GM23338 (cell line): ENCODE results near the gene SEC22A. TPM values are rescaled to one million over a fixed set of nuclear protein-coding genes. Genes with fewer than 3 reads are reported as not detected.

Experiments
- ATAC-seq: fragments of 200-7000 bp; cut with Tn5 transposase; 3 replicates; pipeline ENCODE4 v1.9.1; 2020
- DNase-seq: peaks from one replicate; pipeline ENCODE4 v3.0.0-alpha.2; 2015; ENCODE audit warnings: low spot score
- H2AFZ ChIP-seq: fragments of 200-600 bp; sonication (generic); 2 replicates; pipeline ENCODE4 v1.8.0; 2016; ENCODE audit warnings: antibody characterized with exemption, mild to moderate bottlenecking, moderate library complexity
- H3F3A ChIP-seq: fragments of 200-600 bp; sonication (generic); replicated peaks from 2 replicates; pipeline ENCODE4 v1.8.0; 2017; ENCODE audit warnings: antibody characterized with exemption, mixed run types, low read depth
- H3K27ac ChIP-seq: fragments of 200-600 bp; sonication (generic); 2 replicates; pipeline ENCODE4 v1.6.1; 2016; ENCODE audit warnings: low read depth
- H3K27me3 ChIP-seq: fragments of 200-600 bp; sonication (generic); 2 replicates; pipeline ENCODE4 v1.8.0; 2016; ENCODE audit warnings: mild to moderate bottlenecking, mixed run types, moderate library complexity; ENCODE audit not compliant: insufficient read depth
- H3K36me3 ChIP-seq: fragments of 200-600 bp; sonication (generic); 2 replicates; pipeline ENCODE4 v1.8.0; 2016; ENCODE audit warnings: mild to moderate bottlenecking; ENCODE audit not compliant: insufficient read depth
- H3K4me1 ChIP-seq: fragments of 200-600 bp; sonication (generic); 2 replicates; pipeline ENCODE4 v1.8.0; 2016; ENCODE audit warnings: mild to moderate bottlenecking, moderate library complexity; ENCODE audit not compliant: insufficient read depth
- H3K4me2 ChIP-seq: fragments of 200-600 bp; sonication (generic); 2 replicates; pipeline ENCODE4 v1.7.1; 2017; ENCODE audit warnings: mixed run types
- H3K4me3 ChIP-seq: fragments of 200-600 bp; sonication (generic); 2 replicates; pipeline ENCODE4 v1.6.1; 2016; ENCODE audit warnings: mixed run types
- H3K79me2 ChIP-seq: fragments of 200-600 bp; sonication (generic); replicated peaks from 2 replicates; pipeline ENCODE4 v1.8.0; 2017; ENCODE audit warnings: mild to moderate bottlenecking; ENCODE audit not compliant: insufficient read depth
- H3K9me2 ChIP-seq: fragments of 200-600 bp; sonication (generic); 2 replicates; pipeline ENCODE4 v1.8.0; 2017; ENCODE audit not compliant: insufficient read depth
- H4K20me1 ChIP-seq: fragments of 200-600 bp; sonication (generic); replicated peaks from 2 replicates; pipeline ENCODE4 v1.8.0; 2017; ENCODE audit warnings: mild to moderate bottlenecking; ENCODE audit not compliant: insufficient read depth
- H3K27ac Mint-ChIP-seq: 2 replicates; pipeline ENCODE4 v1.8.0; 2020; ENCODE audit warnings: inconsistent platforms, mild to moderate bottlenecking, moderate library complexity, mixed read lengths
- H3K27me3 Mint-ChIP-seq: 3 replicates; pipeline ENCODE4 v1.8.0; 2022; ENCODE audit warnings: low read depth, mild to moderate bottlenecking, moderate library complexity, mixed read lengths, inconsistent platforms; ENCODE audit not compliant: insufficient read depth, poor library complexity
- H3K36me3 Mint-ChIP-seq: 3 replicates; pipeline ENCODE4 v1.8.0; 2021; ENCODE audit warnings: low read depth, mild to moderate bottlenecking, inconsistent platforms, moderate library complexity, mixed read lengths
- H3K4me1 Mint-ChIP-seq: 3 replicates; pipeline ENCODE4 v1.8.0; 2020; ENCODE audit warnings: mild to moderate bottlenecking, inconsistent platforms, mixed read lengths
- H3K4me3 Mint-ChIP-seq: 3 replicates; pipeline ENCODE4 v1.8.0; 2021; ENCODE audit warnings: moderate library complexity, mild to moderate bottlenecking, inconsistent platforms, mixed read lengths
- H3K9me3 Mint-ChIP-seq: 3 replicates; pipeline ENCODE4 v1.8.0; 2020; ENCODE audit warnings: moderate library complexity, mild to moderate bottlenecking, inconsistent platforms, mixed read lengths
- JUNB ChIP-seq: IDR thresholded peaks from one replicate; pipeline ENCODE4 v1.6.1; 2016; ENCODE audit warnings: antibody characterized with exemption; ENCODE audit not compliant: unreplicated experiment
- POLR2AphosphoS5 ChIP-seq: IDR thresholded peaks from 2 replicates; pipeline ENCODE4 v1.6.1; 2016; ENCODE audit warnings: antibody characterized with exemption, low read depth
- ZNF114 ChIP-seq: fragments of 250-450 bp; sonication (Bioruptor Pico); IDR thresholded peaks from 2 replicates; pipeline ENCODE4 v1.5.0; 2020; ENCODE audit warnings: mild to moderate bottlenecking, moderate library complexity
- polyA plus RNA-seq: library from polyadenylated mRNA; unstranded; fragments of >200 nt; fragmentation: Nextera tagmentation; extraction: Ambion mirVana; gene quantifications from 2 replicates; pipeline ENCODE4 v1.2.1, GENCODE V29; 2016
- total RNA-seq: library from RNA; depleted of rRNA; stranded (reverse); fragments of >200 nt; shearing (Covaris generic); gene quantifications from 2 replicates; pipeline ENCODE4 v1.2.3, GENCODE V29; 2014
- TF ChIP-seq, protein P1 (sequence below): IDR thresholded peaks from 2 replicates; pipeline ENCODE4 v1.6.1; 2016; ENCODE audit warnings: antibody characterized with exemption
- TF ChIP-seq, protein P2 (sequence below): fragments of 250-450 bp; sonication (Bioruptor Pico); IDR thresholded peaks from 2 replicates; pipeline ENCODE4 v1.5.0; 2020; ENCODE audit warnings: mild to moderate bottlenecking, moderate library complexity
- TF ChIP-seq, protein P3 (sequence below): IDR thresholded peaks from one replicate; pipeline ENCODE4 v1.6.1; 2018; ENCODE audit warnings: antibody characterized with exemption; ENCODE audit not compliant: unreplicated experiment

Gene SEC22A
- total and polyA plus RNA-seq, 2 experiments from 2014 or later, result 11.2 to 24.1 TPM

DNA sequence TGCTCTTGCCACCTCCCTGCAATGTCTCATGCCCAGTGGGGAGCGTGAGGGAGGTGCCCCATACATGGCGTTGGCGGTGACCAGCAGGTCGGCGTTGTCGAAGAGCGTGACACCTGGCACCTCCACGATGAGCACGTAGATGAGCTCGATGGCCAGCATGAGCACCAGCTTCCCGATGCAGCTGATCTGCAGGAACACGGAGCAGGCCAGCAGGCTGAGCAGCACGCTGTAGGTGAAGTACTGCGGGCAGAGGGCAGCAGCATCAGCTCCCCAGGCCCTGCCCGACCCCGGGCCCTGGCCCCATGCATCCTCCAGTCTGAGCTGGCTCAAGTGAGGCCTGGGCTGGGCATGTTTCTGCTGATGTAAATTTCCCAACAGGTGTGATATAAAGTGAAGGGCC is 98.3 kb downstream of the SEC22A start (continued):
- TF ChIP-seq, protein P1, sequence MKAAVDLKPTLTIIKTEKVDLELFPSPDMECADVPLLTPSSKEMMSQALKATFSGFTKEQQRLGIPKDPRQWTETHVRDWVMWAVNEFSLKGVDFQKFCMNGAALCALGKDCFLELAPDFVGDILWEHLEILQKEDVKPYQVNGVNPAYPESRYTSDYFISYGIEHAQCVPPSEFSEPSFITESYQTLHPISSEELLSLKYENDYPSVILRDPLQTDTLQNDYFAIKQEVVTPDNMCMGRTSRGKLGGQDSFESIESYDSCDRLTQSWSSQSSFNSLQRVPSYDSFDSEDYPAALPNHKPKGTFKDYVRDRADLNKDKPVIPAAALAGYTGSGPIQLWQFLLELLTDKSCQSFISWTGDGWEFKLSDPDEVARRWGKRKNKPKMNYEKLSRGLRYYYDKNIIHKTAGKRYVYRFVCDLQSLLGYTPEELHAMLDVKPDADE, result no peak
- TF ChIP-seq, protein P2, sequence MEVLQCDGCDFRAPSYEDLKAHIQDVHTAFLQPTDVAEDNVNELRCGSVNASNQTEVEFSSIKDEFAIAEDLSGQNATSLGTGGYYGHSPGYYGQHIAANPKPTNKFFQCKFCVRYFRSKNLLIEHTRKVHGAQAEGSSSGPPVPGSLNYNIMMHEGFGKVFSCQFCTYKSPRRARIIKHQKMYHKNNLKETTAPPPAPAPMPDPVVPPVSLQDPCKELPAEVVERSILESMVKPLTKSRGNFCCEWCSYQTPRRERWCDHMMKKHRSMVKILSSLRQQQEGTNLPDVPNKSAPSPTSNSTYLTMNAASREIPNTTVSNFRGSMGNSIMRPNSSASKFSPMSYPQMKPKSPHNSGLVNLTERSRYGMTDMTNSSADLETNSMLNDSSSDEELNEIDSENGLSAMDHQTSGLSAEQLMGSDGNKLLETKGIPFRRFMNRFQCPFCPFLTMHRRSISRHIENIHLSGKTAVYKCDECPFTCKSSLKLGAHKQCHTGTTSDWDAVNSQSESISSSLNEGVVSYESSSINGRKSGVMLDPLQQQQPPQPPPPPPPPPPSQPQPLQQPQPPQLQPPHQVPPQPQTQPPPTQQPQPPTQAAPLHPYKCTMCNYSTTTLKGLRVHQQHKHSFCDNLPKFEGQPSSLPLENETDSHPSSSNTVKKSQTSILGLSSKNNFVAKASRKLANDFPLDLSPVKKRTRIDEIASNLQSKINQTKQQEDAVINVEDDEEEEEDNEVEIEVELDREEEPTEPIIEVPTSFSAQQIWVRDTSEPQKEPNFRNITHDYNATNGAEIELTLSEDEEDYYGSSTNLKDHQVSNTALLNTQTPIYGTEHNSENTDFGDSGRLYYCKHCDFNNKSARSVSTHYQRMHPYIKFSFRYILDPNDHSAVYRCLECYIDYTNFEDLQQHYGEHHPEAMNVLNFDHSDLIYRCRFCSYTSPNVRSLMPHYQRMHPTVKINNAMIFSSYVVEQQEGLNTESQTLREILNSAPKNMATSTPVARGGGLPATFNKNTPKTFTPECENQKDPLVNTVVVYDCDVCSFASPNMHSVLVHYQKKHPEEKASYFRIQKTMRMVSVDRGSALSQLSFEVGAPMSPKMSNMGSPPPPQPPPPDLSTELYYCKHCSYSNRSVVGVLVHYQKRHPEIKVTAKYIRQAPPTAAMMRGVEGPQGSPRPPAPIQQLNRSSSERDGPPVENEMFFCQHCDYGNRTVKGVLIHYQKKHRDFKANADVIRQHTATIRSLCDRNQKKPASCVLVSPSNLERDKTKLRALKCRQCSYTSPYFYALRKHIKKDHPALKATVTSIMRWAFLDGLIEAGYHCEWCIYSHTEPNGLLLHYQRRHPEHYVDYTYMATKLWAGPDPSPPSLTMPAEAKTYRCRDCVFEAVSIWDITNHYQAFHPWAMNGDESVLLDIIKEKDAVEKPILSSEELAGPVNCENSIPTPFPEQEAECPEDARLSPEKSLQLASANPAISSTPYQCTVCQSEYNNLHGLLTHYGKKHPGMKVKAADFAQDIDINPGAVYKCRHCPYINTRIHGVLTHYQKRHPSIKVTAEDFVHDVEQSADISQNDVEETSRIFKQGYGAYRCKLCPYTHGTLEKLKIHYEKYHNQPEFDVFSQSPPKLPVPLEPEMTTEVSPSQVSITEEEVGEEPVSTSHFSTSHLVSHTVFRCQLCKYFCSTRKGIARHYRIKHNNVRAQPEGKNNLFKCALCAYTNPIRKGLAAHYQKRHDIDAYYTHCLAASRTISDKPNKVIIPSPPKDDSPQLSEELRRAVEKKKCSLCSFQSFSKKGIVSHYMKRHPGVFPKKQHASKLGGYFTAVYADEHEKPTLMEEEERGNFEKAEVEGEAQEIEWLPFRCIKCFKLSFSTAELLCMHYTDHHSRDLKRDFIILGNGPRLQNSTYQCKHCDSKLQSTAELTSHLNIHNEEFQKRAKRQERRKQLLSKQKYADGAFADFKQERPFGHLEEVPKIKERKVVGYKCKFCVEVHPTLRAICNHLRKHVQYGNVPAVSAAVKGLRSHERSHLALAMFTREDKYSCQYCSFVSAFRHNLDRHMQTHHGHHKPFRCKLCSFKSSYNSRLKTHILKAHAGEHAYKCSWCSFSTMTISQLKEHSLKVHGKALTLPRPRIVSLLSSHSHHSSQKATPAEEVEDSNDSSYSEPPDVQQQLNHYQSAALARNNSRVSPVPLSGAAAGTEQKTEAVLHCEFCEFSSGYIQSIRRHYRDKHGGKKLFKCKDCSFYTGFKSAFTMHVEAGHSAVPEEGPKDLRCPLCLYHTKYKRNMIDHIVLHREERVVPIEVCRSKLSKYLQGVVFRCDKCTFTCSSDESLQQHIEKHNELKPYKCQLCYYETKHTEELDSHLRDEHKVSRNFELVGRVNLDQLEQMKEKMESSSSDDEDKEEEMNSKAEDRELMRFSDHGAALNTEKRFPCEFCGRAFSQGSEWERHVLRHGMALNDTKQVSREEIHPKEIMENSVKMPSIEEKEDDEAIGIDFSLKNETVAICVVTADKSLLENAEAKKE, result no peak

- no peak overlapping the region for H3K4me3 ChIP-seq
- no peak overlapping the region for H2AFZ ChIP-seq
- H3K27ac Mint-ChIP-seq, result no peak overlapping the region
- no peaks in the 10 kb centered on the region for H3K36me3 ChIP-seq
- no peaks in the 10 kb centered on the region for H3K9me3 Mint-ChIP-seq
- H3K4me1 ChIP-seq, result no peaks in the 10 kb centered on the region
- DNase-seq (no peak), ATAC-seq (no peak)
- no peaks in the 10 kb centered on the region for H3F3A ChIP-seq
- H3K79me2 ChIP-seq, result no peaks in the 10 kb centered on the region
- H3K36me3 Mint-ChIP-seq, result peaks cover 47% of the 10 kb centered on the region
- H3K27ac ChIP-seq, result no peak overlapping the region
- H3K4me2 ChIP-seq, result no peak overlapping the region
- no peaks in the 10 kb centered on the region for H3K27me3 ChIP-seq
- no peaks in the 10 kb centered on the region for H3K9me2 ChIP-seq
- H3K4me3 Mint-ChIP-seq, result no peak overlapping the region
- H3K4me1 Mint-ChIP-seq, result peaks cover 3% of the 10 kb centered on the region; the same call in 1 of the 3 replicates
- peaks cover 11% of the 10 kb centered on the region for H3K27me3 Mint-ChIP-seq
- no peaks in the 10 kb centered on the region for H4K20me1 ChIP-seq
- TF ChIP-seq JUNB, result no peak
- TF ChIP-seq, protein P3, sequence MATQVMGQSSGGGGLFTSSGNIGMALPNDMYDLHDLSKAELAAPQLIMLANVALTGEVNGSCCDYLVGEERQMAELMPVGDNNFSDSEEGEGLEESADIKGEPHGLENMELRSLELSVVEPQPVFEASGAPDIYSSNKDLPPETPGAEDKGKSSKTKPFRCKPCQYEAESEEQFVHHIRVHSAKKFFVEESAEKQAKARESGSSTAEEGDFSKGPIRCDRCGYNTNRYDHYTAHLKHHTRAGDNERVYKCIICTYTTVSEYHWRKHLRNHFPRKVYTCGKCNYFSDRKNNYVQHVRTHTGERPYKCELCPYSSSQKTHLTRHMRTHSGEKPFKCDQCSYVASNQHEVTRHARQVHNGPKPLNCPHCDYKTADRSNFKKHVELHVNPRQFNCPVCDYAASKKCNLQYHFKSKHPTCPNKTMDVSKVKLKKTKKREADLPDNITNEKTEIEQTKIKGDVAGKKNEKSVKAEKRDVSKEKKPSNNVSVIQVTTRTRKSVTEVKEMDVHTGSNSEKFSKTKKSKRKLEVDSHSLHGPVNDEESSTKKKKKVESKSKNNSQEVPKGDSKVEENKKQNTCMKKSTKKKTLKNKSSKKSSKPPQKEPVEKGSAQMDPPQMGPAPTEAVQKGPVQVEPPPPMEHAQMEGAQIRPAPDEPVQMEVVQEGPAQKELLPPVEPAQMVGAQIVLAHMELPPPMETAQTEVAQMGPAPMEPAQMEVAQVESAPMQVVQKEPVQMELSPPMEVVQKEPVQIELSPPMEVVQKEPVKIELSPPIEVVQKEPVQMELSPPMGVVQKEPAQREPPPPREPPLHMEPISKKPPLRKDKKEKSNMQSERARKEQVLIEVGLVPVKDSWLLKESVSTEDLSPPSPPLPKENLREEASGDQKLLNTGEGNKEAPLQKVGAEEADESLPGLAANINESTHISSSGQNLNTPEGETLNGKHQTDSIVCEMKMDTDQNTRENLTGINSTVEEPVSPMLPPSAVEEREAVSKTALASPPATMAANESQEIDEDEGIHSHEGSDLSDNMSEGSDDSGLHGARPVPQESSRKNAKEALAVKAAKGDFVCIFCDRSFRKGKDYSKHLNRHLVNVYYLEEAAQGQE, result no peak
- no peak for TF ChIP-seq ZNF114 (CRISPR knock-in tag)
- TF ChIP-seq POLR2AphosphoS5, result no peak
Observed at GRCh38 chr3:123300583-123300982, 98.8 kb downstream of the SEC22A start.
